SK-N-SH treated with all-trans-retinoic acid at 6 μM for 48 hours (cell line): Measurements from ENCODE around the gene ARHGEF10L.

ENCODE experiments used
- GLIS3 ChIP-seq: fragments of 250-450 bp; sonication (Bioruptor Pico); IDR thresholded peaks from 2 replicates; pipeline ENCODE4 v1.5.0; 2020; ENCODE audit warnings: mild to moderate bottlenecking, moderate library complexity
- PATZ1 ChIP-seq: fragments of 250-450 bp; sonication (Bioruptor Pico); IDR thresholded peaks from 2 replicates; pipeline ENCODE4 v1.8.0; 2020; ENCODE audit warnings: mild to moderate bottlenecking, moderate library complexity, borderline replicate concordance
- ZNF8 ChIP-seq: fragments of 450-650 bp; formaldehyde crosslinking; IDR thresholded peaks from 2 replicates; pipeline ENCODE4 v1.5.0; 2020; ENCODE audit warnings: mild to moderate bottlenecking, moderate library complexity
- TF ChIP-seq, protein P1 (sequence below): fragments of 250-450 bp; sonication (Bioruptor Pico); IDR thresholded peaks from 2 replicates; pipeline ENCODE4 v1.5.1; 2021; ENCODE audit warnings: mild to moderate bottlenecking, moderate library complexity

DNA sequence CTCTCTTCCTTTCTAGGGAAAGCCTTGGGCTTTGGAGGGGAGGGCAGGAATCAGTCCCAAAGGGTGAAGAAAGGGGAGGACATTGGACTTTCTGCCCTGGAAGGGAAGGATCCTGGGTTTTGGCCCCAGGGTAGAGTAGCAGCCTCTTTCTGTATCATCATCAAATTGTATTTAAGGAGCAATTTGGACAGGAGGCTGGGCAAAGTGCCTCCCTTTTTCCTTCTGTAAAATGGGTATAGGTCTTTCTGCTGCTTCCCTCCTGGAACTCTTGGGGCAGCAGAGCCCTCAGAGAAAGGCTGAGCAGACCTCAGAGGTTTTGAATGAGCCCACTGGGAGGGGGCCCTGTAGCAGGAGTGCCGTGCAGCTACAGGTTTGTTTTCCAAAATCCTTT lies 38.4 kb downstream of the ARHGEF10L start:
- no peak for TF ChIP-seq ZNF8
- TF ChIP-seq, protein P1, sequence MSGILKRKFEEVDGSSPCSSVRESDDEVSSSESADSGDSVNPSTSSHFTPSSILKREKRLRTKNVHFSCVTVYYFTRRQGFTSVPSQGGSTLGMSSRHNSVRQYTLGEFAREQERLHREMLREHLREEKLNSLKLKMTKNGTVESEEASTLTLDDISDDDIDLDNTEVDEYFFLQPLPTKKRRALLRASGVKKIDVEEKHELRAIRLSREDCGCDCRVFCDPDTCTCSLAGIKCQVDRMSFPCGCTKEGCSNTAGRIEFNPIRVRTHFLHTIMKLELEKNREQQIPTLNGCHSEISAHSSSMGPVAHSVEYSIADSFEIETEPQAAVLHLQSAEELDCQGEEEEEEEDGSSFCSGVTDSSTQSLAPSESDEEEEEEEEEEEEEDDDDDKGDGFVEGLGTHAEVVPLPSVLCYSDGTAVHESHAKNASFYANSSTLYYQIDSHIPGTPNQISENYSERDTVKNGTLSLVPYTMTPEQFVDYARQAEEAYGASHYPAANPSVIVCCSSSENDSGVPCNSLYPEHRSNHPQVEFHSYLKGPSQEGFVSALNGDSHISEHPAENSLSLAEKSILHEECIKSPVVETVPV (CRISPR knock-in tag), result no peak
- TF ChIP-seq GLIS3 (CRISPR knock-in tag), result no peak
- TF ChIP-seq PATZ1 (CRISPR knock-in tag), result no peak
